Fibroblast of mammary gland (primary cell): Measurements from ENCODE around the gene HYI.
A peak's percentile ranks its signal among the peaks of the same experiment; 100 is the strongest.

Source experiments
- DNase-seq: peaks from one replicate; pipeline ENCODE4 v3.0.0-alpha.2; 2010; ENCODE audit warnings: low read depth
- H3K4me3 ChIP-seq: 2 replicates; pipeline ENCODE4 v1.5.1; 2011; ENCODE audit warnings: low read depth, mild to moderate bottlenecking, low read length, moderate library complexity; ENCODE audit not compliant: control insufficient read depth
- CTCF ChIP-seq: conservative IDR thresholded peaks from 2 replicates; pipeline ENCODE4 v1.5.1; 2011; ENCODE audit warnings: low read depth, low read length, inconsistent platforms; ENCODE audit not compliant: control insufficient read depth, insufficient read depth

The HYI gene

GRCh38 chr1:43438953-43439581 is 14.7 kb downstream of the HYI start:
- TF ChIP-seq CTCF = no peak
- no peak overlapping the region for H3K4me3 ChIP-seq
- DNase-seq = no peak

GRCh38 chr1:43438576-43438952 is 15.2 kb downstream of the HYI start:
- H3K4me3 ChIP-seq = no peak overlapping the region
- no peak for DNase-seq
- no peak for TF ChIP-seq CTCF

GRCh38 chr1:43438006-43438405 is 15.7 kb downstream of the HYI start:
- DNase-seq = no peak
- no peak for TF ChIP-seq CTCF
- H3K4me3 ChIP-seq = no peak overlapping the region

GRCh38 chr1:43437031-43437973 is 16.4 kb downstream of the HYI start:
- H3K4me3 ChIP-seq = no peak overlapping the region

GRCh38 chr1:43436371-43436770 is 17.4 kb downstream of the HYI start:
- no peak for DNase-seq
- no peak overlapping the region for H3K4me3 ChIP-seq
- no peak for TF ChIP-seq CTCF

More at GRCh38 chr1:43437031-43437973, 16.4 kb downstream of the HYI start:
- DNase-seq = no peak
- no peak for TF ChIP-seq CTCF

- peak; percentile 87 for DNase-seq
Measured at GRCh38 chr1:43435146-43436145, 18.3 kb downstream of the HYI start.

More at GRCh38 chr1:43435146-43436145, 18.3 kb downstream of the HYI start:
- TF ChIP-seq CTCF = no peak
- H3K4me3 ChIP-seq = no peak overlapping the region
